Hindlimb muscle (tissue), 1 donor: ENCODE results near the gene HOXA2. TPM values are rescaled to one million over a fixed set of nuclear protein-coding genes. Genes with fewer than 3 reads are reported as not detected.

Experiments
- DNase-seq: peaks from one replicate; pipeline ENCODE4 v3.0.0-alpha.2; 2013
- polyA plus RNA-seq: library from polyadenylated mRNA; unstranded; fragments of 120-200 nt; gene quantifications from one replicate; pipeline ENCODE4 v1.2.1, GENCODE V29; 2013; ENCODE audit not compliant: insufficient read length

The HOXA2 gene
- polyA plus RNA-seq, 1 donor: 0.99 TPM

- DNase-seq: no peak
Observed at GRCh38 chr7:27073076-27073475, 29.4 kb downstream of the HOXA2 start.

DNA sequence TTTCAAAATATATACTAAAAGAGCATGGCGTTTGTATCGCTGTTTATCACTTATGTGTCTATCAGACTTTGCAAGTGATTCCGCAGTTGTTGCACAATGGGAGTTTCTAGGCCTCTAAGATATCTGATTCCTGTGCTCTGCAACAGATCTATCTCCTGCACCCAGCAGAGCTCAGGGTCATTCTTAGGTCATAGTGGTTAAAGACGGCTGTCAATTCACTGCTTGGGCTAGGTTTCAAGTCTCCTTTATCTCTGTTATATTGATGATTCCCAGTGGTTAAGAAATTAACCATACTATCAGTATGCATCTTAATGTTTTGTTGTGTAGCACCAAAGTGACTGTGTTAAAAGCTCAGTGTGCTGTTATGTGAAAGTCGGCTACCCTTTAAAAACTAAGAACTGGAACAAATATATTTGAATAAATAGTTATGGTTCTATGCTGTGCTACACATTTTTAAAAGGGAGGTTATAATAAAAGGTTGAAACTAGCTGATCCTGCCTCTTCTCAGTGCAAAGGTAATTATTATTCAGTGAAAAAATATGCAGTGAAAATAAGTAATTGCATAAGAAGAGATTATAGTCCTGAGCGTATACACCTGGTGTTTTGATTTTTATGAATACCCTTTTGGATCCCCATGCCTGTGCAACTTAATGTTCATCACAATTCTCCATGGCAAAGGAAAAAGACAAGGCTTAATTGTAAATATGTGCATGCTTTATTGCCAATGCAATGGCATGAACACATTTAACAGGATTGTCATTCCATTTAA is 30.7 kb downstream of the HOXA2 start:
- no peak for DNase-seq

DNA sequence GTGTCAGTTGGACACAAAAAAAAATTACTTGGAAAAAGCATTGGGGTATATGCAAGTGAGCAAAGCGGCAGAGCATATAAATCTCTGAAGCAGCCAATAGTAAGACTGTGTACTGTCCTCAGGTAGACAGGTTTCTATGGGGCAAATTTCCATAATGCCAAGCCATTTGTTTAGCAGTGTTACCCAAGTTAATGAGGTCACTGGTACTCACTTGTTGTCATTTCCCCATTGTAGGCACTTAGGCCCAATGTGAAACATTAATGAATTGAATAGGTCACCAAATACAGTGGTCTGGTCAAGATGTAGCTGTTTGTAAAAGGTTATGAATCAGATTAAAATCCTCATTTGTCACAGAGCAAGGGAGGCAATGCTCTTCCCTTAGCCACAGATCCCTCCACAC is 34.2 kb downstream of the HOXA2 start:
- no peak for DNase-seq

DNA sequence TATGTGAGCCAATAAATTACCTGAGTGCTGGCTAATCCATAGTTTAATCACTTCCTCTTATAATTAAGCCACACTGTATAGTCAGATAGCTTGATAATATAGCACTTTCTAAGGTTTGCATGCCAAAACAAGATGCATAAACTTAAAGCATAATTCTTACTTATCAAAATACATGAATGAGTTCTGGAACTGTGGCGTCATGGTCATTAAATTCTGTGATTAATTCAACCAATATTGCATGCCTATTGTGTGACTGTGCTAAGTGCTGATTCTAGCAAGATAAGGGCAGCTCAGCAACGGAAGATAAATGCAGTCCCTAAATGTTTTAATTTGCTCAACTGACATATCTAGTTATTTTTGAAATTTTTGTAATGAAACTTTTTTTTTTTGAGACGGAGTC is 36.3 kb downstream of the HOXA2 start:
- no peak for DNase-seq

GRCh38 chr7:27065709-27066108 is 36.8 kb downstream of the HOXA2 start:
- DNase-seq: no peak

- DNase-seq: no peak
Observed at GRCh38 chr7:27064661-27065060, 37.8 kb downstream of the HOXA2 start.

- peak; percentile 49 for DNase-seq
Observed at GRCh38 chr7:27064159-27064558, 38.3 kb downstream of the HOXA2 start.

DNA sequence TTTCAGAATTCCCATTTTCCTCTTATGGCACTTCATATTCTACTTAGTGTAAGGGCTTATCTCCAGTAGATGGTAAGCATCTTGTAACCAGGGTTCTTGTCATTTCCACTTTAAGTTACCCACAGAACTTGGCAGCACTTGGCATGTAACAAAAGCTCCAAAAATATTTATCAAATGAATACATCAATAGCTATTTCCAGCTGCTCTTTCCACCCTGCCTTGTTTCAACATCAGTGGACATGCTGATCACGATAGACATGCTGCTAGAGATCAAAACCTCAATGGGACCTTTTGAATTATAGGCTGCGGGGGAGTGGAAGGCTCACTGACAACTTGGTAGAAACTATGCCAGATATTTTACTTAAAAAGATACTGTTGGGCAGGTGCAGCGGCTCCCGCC is 39.5 kb downstream of the HOXA2 start:
- no peak for DNase-seq

DNA sequence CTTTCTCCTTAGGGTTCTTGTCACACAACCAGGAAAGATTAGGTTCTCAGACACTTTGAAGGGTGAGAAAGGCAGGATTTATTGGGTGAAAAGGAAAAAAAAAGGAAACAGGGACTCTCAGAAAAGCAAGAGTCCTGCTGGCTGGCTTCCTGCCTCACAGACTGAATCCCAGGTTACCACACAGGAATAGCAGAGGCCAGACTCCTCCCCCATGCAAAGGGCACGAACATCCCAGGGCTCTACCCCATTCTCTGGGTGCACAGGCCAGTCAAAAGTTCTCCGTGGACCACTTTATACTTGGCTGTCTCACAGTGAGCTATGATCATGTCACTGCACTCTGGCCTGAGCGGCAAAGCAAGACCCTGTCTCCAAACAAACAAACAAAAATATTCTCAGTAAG is 49.3 kb downstream of the HOXA2 start:
- no peak for DNase-seq

GRCh38 chr7:27051451-27051850 is 51.0 kb downstream of the HOXA2 start:
- DNase-seq: no peak

Other genes with a start within 250 kb of the HOXA2 start
- 12.1 TPM for gene SKAP2, start 238.1 kb downstream of the HOXA2 start, polyA plus RNA-seq
- gene HOXA1, start 6.7 kb downstream of the HOXA2 start, polyA plus RNA-seq: 0.50 TPM
- gene HOXA4, start 28.1 kb upstream of the HOXA2 start, polyA plus RNA-seq: 24.6 TPM
- 7.0 TPM for gene HOXA5, start 41.0 kb upstream of the HOXA2 start, polyA plus RNA-seq
- 5.6 TPM for gene HOXA6, start 45.1 kb upstream of the HOXA2 start, polyA plus RNA-seq
- 11.2 TPM for gene HOXA3, start 49.9 kb upstream of the HOXA2 start, polyA plus RNA-seq
- gene HOXA7, start 54.0 kb upstream of the HOXA2 start, polyA plus RNA-seq: 13.5 TPM
- 21.8 TPM for gene HOXA9, start 62.9 kb upstream of the HOXA2 start, polyA plus RNA-seq
- 30.3 TPM for gene HOXA10, start 71.6 kb upstream of the HOXA2 start, polyA plus RNA-seq
- gene HOXA11, start 82.5 kb upstream of the HOXA2 start, polyA plus RNA-seq: 2.7 TPM
- not detected for gene HOXA13, start 97.4 kb upstream of the HOXA2 start, polyA plus RNA-seq
- gene EVX1, start 140.1 kb upstream of the HOXA2 start, polyA plus RNA-seq: not detected